Heart left ventricle (tissue), 13 donors: ENCODE data around the gene POU6F2.

Experiments
- POLR2A ChIP-seq, 2 donors: fragments of 450-650 bp; IDR thresholded peaks; one replicate each; pipeline ENCODE4 v1.6.1; 2017; ENCODE audit warnings: antibody characterized with exemption in 2 of 2, mild to moderate bottlenecking in 2 of 2, moderate library complexity in 2 of 2
- TF ChIP-seq, protein P1 (sequence below), 12 donors: fragments of 200-600 bp; sonication (generic) in 4 of 12; IDR thresholded peaks; one replicate each; pipeline versions ENCODE4 v1.5.0 to v1.8.0; 2018 to 2022; ENCODE audit warnings: antibody characterized with exemption in 12 of 12, mild to moderate bottlenecking in 5 of 12
- donor health status: ischemic (EF 13 %, LVEDD 7.1; RV severe dilation, severe dysfunction).
- donor health status: DM: no; HTN: yes; CAD: no.
- donor health status: DM: no; HTN: no; CAD: no.
- donor health status: ischemic (EF 25% LVEDD 6.9; RV normal size, moderate dysfunction).
- donor health status: ischemic (EF 25% LVEDD 5.7; RV mildly dilated, moderate dysfunction).
- donor health status: ischemic (EF 35%, LVEDD 5.7; RV mildly dilated, moderate dysfunction).
- donor health status: nonischemic (EF 11% LVEDD 7.7; RV severe dilation, severe dysfunction).
- donor health status: DM: yes; HTN: yes; CAD: no.
- donor health status: PGD.
- donor health status: ischemic (EF 29% LVEDD 5.4; RV normal size, mild dysfunction).
- donor health status: nonischemic (EF 23%, LVEDD 6.1; RV moderate dilation, normal function).

DNA sequence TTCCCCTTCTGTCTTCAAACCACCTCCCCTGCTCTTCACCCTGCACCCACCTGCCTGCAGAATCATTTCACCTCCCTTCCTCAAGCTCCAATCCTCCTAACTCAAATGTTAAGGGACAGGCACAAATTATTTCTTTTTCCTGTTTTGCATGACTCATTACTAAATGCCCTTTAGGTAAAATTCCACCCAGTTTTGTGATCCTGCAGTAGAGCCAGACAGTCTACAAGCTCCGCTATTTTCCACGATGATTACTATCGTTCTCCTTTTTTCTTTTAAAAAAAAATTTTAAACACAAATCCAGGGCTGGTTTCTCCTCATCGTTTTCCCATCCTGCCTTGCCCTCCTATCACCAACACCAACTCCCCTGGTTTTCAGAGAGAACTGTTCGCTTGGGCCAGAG lies 401.7 kb downstream of the POU6F2 start:
- TF ChIP-seq, protein P1, sequence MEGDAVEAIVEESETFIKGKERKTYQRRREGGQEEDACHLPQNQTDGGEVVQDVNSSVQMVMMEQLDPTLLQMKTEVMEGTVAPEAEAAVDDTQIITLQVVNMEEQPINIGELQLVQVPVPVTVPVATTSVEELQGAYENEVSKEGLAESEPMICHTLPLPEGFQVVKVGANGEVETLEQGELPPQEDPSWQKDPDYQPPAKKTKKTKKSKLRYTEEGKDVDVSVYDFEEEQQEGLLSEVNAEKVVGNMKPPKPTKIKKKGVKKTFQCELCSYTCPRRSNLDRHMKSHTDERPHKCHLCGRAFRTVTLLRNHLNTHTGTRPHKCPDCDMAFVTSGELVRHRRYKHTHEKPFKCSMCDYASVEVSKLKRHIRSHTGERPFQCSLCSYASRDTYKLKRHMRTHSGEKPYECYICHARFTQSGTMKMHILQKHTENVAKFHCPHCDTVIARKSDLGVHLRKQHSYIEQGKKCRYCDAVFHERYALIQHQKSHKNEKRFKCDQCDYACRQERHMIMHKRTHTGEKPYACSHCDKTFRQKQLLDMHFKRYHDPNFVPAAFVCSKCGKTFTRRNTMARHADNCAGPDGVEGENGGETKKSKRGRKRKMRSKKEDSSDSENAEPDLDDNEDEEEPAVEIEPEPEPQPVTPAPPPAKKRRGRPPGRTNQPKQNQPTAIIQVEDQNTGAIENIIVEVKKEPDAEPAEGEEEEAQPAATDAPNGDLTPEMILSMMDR (IDR thresholded peaks at IDR 0.05), result no peak
- no peak for TF ChIP-seq POLR2A (IDR thresholded peaks at IDR 0.05)
